OCI-LY7 (cell line): ENCODE data around the gene RITA1.

Experiments
- CTCF ChIP-seq: fragments of 200-600 bp; sonication (generic); conservative IDR thresholded peaks from 2 replicates; pipeline ENCODE4 v1.5.1; 2014; ENCODE audit warnings: mild to moderate bottlenecking, antibody characterized with exemption, low read length, moderate library complexity, mixed read lengths
- EZH2phosphoT487 ChIP-seq: fragments of 200-600 bp; sonication (generic); IDR thresholded peaks from 2 replicates; pipeline ENCODE4 v1.6.1; 2018; ENCODE audit warnings: low read depth, borderline replicate concordance, mild to moderate bottlenecking, mixed run types, antibody characterized with exemption, low read length, moderate library complexity, mixed read lengths

DNA sequence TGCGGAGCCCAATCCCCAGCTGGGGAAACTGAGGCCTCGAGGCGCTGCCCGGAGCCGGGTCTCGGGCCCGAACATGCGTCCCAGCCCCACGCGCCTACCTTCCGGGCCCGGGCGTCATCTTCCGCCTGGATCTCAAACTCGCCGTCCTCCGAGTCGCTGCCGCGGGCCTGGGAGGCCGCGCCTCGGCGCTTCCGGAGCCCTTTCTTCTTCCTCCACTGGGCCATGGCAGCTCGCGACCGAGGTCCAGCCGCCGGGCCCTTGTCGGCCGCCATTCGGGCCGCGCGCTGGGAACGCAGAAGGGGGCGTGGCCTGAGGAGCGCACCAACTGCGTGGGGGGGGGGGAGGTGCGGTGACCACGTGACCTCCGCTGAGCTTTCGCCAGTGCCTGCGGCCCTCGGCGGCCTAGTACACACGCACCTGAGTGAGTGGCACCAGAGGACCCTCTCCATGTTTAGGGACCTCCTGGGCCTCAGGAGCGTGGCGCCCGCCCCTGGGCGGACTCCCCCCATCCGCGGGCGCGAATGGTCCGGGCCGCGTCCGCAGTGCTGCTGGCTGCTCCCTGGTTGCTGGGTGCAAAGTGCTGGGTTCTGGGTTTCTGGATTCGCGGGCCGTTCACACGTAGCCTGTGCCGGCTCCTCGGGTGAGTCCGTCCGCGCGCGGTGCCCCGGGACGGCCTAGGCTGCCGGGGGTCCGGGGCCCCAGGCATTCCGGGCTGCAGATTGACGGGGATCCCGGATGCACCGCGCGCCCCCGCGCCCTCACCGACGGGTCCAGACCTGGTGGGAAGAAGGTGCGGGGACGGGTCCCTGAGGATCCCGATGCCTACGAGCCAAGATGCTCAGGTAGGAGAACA lies at the start of gene RITA1, which contains the start of gene DDX54:
- TF ChIP-seq CTCF (no peak), EZH2phosphoT487 (no peak)
